Activated naive CD4-positive, alpha-beta T cell treated with anti-CD3 and anti-CD28 coated beads, Interleukin-2, amount 50 U/mL, for 24 hours (primary cell): Measurements from ENCODE around the gene PIM2.
A peak's percentile ranks its signal among the peaks of the same experiment; 100 is the strongest.

Experiments
- H3K27ac Mint-ChIP-seq: one replicate; pipeline ENCODE4 v1.8.0; 2021; ENCODE audit warnings: mild to moderate bottlenecking, mixed read lengths
- H3K27me3 Mint-ChIP-seq: one replicate; pipeline ENCODE4 v1.8.0; 2021; ENCODE audit warnings: mixed read lengths
- H3K36me3 Mint-ChIP-seq: one replicate; pipeline ENCODE4 v1.8.0; 2021; ENCODE audit warnings: mixed read lengths
- H3K4me1 Mint-ChIP-seq: one replicate; pipeline ENCODE4 v1.8.0; 2021; ENCODE audit warnings: mixed read lengths
- H3K4me3 Mint-ChIP-seq: one replicate; pipeline ENCODE4 v1.8.0; 2021; ENCODE audit warnings: mild to moderate bottlenecking, mixed read lengths
- H3K9me3 Mint-ChIP-seq: one replicate; pipeline ENCODE4 v1.8.0; 2021; ENCODE audit warnings: mixed read lengths

The PIM2 gene

DNA sequence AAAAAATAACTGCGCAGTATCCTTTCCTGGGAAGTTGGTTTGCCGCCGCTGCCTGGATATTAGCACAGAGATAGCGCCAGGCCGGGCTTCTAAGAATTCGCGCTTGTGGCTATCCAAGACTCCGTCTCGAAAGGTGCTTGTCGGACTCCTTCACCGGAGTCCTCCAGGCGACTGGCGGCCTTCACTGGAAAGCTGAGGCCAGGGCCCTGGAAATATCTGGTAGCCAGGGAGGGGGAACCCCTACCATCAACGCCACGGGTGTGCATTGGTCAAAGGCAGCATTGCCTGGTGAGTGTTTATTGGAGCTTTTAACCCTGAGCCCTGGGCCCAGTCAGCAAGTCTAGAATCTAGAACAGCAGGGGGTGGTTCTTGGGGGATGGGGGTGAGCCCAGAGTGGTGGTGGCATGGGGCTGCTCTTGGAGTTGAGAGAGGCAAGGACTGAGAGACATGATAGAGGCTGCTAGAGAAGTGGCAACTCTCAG, 577 bp upstream of the PIM2 start:
- H3K4me1 Mint-ChIP-seq: peaks cover 51% of the 10 kb centered on the region
- no peaks in the 10 kb centered on the region for H3K27me3 Mint-ChIP-seq
- peaks cover 12% of the 10 kb centered on the region for H3K36me3 Mint-ChIP-seq
- H3K4me3 Mint-ChIP-seq: peak overlapping the region; percentile 95
- H3K27ac Mint-ChIP-seq: peak overlapping the region; percentile 82
- no peaks in the 10 kb centered on the region for H3K9me3 Mint-ChIP-seq

DNA sequence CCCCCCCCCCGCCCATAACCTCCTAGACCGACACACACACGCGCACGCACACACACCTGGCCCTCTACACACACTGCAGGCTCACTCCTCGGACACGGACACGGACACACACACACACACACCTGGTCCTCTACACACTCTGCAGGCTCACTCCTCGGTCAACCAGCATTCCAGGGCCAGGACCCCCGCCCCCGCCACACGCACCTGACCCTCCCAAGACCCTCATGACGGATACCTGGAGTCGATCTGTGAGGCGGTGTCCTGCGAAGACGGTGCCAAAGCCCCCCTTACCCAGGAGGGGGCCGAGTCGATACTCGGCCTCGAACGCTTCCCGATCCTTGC, 552 bp downstream of the PIM2 start:
- Mint-ChIP-seq H3K27me3 (no peaks in the 10 kb centered on the region), H3K4me1 (peaks cover 56% of the 10 kb centered on the region), H3K4me3 (peak overlapping the region; percentile 95), H3K9me3 (no peaks in the 10 kb centered on the region), H3K36me3 (peaks cover 10% of the 10 kb centered on the region), H3K27ac (peak overlapping the region; percentile 87)

DNA sequence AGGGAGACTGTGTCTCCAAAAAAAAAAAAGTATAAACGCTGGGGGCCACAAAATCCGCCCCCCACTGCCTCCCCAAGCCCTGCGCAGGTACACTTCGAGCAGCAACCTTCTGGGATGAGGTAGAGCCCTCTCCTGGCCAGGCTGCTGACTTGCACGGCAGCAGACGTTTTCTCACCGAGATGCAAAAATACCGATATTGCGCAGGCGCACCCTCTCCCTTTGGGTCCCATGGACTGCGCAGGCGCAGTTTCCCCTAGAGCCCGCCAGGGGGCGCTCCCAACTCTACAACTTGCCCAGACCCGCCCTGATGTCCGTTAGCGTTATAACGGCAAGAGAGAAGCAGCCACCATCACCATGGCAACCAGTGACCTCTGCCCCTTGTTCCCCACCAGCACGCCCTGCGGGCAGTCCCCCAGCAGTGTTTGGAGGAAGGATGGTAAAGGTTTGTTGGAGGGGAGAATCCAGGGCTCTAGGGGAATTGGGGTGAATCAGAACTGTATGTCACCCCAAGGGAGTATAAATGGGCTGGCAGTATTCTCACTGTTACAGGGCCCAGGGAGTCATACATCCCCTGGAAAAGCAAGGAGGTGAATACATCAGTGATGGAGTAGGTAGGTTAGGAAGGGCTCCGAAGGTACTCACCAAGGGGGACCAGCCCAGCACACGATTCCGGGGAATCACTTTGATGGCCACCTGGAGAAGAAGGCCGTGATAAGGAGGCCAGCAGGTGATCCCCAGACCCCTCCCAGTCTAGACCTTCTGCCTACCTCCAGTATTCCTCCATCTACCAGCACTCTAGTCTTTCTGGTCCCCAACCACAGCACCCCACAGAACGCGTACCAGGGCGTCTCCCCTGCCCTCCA, 1.5 kb downstream of the PIM2 start:
- Mint-ChIP-seq H3K9me3 (no peaks in the 10 kb centered on the region), H3K4me1 (peaks cover 53% of the 10 kb centered on the region), H3K36me3 (peaks cover 11% of the 10 kb centered on the region), H3K4me3 (peak overlapping the region; percentile 95), H3K27me3 (no peaks in the 10 kb centered on the region), H3K27ac (peak overlapping the region; percentile 95)

DNA sequence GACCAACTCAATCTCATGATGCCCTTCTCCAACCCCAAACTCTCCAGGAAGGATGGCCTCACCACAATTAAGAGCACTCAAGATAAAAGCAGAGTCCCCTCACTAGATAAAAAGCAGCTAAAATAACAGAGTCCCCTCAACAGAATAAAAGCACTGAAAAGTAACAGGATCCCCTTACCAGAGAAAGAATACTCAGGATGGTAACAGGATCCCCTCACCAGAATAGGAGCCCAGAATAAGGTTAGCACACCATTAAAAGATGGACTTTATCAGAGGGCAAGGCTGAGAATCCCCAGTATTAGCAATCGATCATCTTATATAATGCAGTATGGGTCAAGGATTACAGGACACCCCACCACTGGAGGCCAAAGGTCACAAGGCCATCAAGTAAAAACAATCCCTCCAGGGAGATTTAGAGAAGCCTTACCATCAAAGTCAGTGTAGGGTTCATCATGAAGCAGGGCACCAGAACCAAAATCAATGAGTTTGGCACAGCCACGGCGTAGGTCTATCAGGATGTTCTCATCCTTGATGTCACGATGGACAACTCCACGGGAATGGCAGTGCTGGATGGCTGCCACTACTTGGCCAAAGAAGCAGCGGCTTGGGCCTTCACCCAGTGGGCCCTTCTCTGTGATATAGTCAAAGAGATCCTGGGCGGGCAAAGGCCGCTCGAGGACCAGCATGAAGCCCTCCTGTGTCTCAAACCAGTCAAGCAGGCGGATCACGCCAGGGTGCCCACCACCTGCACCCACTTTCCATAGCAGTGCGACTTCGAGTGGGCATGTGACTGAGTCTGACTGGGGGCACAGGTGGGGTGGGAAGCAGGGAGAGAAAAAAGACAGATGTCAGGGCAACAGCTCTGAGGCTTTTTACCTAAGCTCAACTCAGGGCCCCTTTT, 4.0 kb downstream of the PIM2 start:
- peaks cover 51% of the 10 kb centered on the region for H3K4me1 Mint-ChIP-seq
- H3K9me3 Mint-ChIP-seq: no peaks in the 10 kb centered on the region
- H3K27me3 Mint-ChIP-seq: no peaks in the 10 kb centered on the region
- H3K4me3 Mint-ChIP-seq: peak overlapping the region; percentile 95
- H3K27ac Mint-ChIP-seq: peak overlapping the region; percentile 74
- peaks cover 8% of the 10 kb centered on the region for H3K36me3 Mint-ChIP-seq

DNA sequence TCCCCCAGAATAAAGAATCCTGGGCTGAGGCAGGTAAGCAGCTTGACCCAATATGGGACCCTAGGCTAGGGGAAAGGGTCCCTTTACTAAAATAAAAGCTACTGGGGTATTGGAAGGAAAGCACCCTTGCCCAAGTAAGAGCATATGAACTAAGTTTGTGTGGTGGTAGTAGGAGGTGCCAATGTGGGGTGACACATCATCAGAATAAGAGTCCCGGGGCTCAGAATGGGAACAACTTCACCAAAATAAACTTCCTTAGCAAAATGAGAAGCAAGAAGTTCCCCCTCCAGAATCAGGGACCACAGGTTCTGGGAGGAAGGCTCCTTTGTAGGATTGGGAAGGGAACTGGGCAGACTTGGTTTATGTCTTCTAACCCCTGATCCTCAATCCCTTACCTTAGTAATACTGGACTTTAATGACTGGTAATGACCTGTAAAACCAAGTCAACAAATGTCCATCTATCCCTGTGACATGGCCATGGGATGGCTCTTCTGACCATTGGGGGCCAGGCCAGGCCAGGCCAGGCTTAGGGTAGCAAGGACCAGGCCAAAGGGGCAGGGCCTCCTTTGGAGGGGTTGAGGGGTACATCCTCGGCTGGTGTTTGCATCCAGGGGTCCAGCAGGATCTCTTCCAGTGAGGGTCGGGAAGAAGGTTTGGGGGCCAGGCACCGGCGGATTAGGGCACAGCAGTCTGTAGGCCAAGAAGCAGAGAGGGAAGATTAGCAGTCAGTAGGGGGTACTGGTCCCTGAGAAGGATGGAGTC, 5.0 kb downstream of the PIM2 start:
- Mint-ChIP-seq H3K9me3 (no peaks in the 10 kb centered on the region), H3K4me1 (peaks cover 48% of the 10 kb centered on the region), H3K4me3 (peak overlapping the region; percentile 95), H3K27me3 (no peaks in the 10 kb centered on the region), H3K36me3 (peaks cover 8% of the 10 kb centered on the region), H3K27ac (peak overlapping the region; percentile 74)

DNA sequence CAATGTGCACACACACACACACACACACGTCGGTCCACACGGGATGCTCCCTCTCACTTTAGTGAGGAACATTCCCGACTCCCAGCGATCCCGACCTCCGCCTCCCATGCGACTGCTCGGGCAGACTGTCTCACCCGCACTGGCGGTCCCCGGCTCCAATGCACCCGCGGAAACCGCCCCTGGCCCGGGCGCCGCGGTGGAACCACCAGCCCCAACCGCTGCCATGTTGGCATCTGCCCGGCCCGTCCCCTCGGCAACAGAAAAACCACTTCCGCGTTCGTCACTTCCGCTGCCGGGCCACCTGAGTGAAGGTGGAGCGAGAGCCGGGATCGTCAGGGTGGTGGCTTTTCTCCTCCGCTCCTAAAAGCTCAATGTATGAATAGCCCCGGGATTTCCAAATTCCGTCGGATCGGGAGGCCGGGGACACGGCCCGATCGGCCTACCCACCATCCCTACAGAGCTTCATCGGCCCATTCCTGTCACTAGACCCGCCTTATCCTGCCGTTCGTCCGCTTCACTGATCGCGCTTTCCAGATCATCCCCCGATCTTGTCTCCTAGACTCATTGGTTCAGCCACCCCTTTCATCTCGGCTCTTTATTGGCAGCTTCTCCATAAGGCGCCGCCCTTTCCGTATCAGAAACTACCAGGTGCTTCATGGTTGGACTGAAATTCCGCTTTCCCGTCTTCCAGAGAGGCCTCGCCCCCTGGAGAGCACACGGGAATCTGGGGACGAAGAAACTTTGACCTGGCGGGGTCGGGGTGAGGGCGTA, 7.2 kb downstream of the PIM2 start, which contains the start of gene SLC35A2:
SLC35A2 (minus strand) TSS at position 235 of the 771 bp plus-strand sequence; CDS start at position 225, 10 bp downstream.
- Mint-ChIP-seq H3K27me3 (no peaks in the 10 kb centered on the region), H3K4me3 (peak within 1 kb of the TSS; percentile 91), H3K36me3 (peaks cover 2% of the 10 kb centered on the region), H3K4me1 (peaks cover 44% of the 10 kb centered on the region), H3K27ac (peak within 1 kb of the TSS; percentile 99), H3K9me3 (no peaks in the 10 kb centered on the region)

DNA sequence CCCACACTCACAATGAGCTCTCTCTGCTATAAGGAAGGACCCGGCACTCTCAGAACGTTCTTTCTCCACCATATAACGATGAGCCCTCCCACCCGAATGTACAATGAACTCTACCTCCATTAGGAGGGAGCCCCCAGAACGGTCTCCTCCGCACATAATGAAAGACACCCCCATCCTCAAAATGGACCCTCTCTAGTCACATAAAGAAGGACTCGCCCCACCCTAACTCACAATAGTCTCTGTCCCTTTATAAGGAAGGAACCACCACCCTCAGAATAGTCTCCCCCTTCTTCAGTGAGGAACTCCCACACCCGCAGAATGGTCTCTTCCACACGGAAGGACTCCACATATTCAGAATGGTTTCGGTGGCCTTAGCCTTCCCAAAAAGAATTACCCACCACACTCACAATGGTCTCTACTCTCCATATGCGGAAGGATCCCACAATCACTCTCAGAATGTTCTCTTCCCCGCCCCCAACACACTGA, 7.9 kb downstream of the PIM2 start:
- Mint-ChIP-seq H3K4me1 (peaks cover 44% of the 10 kb centered on the region), H3K4me3 (peak overlapping the region; percentile 91), H3K36me3 (peaks cover 2% of the 10 kb centered on the region), H3K27ac (peak overlapping the region; percentile 99), H3K27me3 (no peaks in the 10 kb centered on the region), H3K9me3 (no peaks in the 10 kb centered on the region)

DNA sequence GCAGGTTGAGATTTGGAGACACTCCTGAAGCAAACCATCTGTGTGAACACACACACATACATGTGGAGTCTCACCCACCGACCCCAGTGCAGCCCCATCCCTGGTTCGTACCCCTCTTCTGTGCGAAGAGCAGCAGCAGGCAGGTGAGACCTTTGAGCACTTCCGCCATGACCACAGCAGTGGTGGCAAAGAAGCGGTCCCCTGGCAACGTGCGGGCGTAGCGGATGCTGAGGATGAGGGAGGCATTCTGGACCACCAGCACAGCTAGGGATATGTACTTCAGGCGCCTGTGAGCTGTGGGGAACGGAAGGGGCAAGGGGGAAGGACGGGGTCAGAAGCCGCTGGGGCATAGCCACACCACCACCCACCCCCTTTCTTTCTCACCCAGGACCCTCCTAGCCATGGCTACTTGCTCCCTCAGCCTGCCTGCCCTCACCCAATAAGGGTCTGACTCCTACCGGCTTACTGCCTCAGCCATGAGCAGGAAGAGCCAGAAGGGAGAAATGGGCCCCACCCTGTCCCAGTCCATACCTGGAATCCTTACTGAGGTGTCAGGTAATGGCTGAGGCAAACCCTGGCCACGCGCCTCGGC, 9.0 kb downstream of the PIM2 start:
- Mint-ChIP-seq H3K4me3 (no peak overlapping the region), H3K9me3 (no peaks in the 10 kb centered on the region), H3K4me1 (peaks cover 36% of the 10 kb centered on the region), H3K27ac (no peak overlapping the region), H3K36me3 (peaks cover 2% of the 10 kb centered on the region), H3K27me3 (no peaks in the 10 kb centered on the region)

DNA sequence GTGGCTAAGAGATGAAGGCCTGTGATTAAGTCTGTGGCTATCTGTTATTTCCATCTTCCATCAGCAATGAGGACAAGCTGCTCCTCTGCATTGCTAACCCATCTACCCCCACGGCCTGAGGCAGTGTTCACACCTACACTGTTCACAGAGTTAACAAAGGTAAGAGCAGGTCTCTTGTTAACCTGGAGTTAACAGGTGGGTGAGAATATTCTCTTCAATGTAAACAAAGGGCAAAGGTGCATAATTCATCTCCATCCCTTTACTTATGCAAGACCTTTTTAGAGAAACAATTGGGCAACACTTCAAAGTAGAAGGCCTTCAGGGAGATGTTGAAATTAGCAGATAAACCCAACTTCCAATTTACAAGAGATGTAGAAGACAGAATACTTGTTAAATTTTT, 10.2 kb downstream of the PIM2 start:
- H3K4me3 Mint-ChIP-seq: no peak overlapping the region
- H3K27me3 Mint-ChIP-seq: no peaks in the 10 kb centered on the region
- peaks cover 24% of the 10 kb centered on the region for H3K4me1 Mint-ChIP-seq
- H3K9me3 Mint-ChIP-seq: no peaks in the 10 kb centered on the region
- peaks cover 2% of the 10 kb centered on the region for H3K36me3 Mint-ChIP-seq
- no peak overlapping the region for H3K27ac Mint-ChIP-seq

DNA sequence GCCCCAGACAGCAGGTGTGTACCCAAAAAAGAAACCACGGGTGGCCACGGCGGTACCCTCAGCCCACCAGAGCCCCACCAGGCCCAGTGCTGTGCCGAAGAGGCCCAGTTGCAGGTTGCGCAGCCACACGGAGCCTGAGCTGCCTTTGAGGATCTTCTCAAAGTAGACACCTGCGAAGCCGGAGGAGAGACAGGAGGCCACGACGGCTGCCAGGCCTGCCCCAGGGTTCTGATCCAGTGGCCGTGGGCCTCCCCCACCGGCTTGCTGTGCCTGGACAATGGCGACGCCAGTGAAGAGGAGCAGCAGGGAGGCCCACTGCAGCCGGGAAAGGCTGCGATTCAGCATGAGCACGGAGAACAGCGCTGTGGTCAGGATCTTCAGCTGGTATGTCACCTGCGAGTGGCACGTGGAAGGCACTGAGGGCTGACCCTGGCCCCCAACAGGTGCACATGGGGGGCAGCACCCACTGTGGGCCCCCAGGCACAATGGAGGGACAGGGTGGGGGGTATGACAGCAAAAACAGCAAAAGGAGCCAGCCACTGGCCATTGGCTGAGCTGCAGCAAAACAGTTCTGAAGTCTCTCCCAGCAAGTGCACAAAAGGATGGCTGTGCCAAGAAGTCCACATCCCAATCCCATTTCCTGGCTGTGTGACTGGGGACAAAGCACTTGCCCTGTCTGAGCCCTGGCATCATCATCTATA, 13.6 kb downstream of the PIM2 start:
- Mint-ChIP-seq H3K4me1 (peaks cover under 1% of the 10 kb centered on the region), H3K9me3 (no peaks in the 10 kb centered on the region), H3K4me3 (no peak overlapping the region), H3K27me3 (no peaks in the 10 kb centered on the region), H3K27ac (no peak overlapping the region), H3K36me3 (peaks cover 4% of the 10 kb centered on the region)

DNA sequence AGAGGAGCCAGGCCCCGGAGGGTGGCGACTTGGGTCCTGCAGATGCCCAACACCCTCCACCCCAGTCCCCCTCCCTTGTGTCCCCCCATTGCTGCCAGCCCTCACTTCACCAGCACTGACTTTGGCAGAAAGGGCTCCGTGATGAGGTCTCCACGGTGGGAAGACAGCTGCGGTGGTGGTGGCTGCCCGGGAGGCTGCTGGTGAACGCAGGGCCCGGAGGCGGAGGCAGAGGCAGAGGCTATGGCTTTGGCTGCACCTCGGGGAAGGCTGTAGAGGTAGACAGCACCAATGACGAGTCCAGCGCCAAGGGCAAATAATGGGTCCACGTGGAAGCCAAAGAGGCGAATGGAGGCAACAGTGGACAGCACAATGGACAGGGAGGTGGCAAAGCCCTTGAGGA, 14.2 kb downstream of the PIM2 start:
- no peaks in the 10 kb centered on the region for H3K9me3 Mint-ChIP-seq
- no peaks in the 10 kb centered on the region for H3K4me1 Mint-ChIP-seq
- H3K4me3 Mint-ChIP-seq: no peak overlapping the region
- no peaks in the 10 kb centered on the region for H3K27me3 Mint-ChIP-seq
- H3K27ac Mint-ChIP-seq: no peak overlapping the region
- H3K36me3 Mint-ChIP-seq: peaks cover 4% of the 10 kb centered on the region

DNA sequence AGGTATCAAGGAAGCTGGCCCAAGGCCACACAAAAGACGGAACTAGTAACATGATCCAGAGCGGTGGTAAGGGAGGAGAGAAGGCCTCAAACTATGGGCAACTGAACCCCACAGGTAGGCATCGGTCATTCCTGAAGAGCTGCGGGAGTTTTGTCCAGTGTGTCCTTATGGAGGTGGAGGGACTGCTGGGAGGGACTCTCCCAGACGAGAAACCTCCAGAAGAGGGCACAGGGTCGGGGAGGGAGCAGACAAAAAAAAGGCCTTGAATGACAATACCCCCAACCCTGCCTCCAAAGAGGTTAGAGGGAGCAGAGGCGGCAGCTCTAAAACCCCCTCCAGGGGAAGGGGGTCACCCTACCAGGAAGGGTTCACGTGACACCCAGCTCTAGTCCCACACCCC, 14.6 kb downstream of the PIM2 start:
- no peak overlapping the region for H3K4me3 Mint-ChIP-seq
- peaks cover 4% of the 10 kb centered on the region for H3K36me3 Mint-ChIP-seq
- no peak overlapping the region for H3K27ac Mint-ChIP-seq
- H3K9me3 Mint-ChIP-seq: no peaks in the 10 kb centered on the region
- H3K4me1 Mint-ChIP-seq: no peaks in the 10 kb centered on the region
- no peaks in the 10 kb centered on the region for H3K27me3 Mint-ChIP-seq

DNA sequence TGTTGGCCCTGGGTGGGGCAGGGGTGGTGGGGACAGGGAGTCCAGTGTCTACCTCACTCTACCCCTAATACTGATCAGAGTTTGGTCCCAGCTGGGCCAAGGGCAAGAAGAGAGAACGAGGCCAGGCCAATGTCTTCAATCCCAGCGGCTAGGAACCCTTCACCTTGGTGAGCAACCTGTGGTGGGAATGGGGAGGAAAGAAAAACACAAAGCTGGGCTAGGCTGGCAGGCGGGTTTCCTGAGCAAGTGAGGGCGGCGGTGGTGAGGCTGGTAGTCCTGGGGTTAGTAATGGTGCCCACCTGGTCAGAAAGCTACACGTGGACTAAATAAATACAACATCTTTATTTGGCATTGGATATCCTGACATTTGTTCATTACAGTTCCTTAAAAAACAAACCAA, 15.5 kb downstream of the PIM2 start:
- no peaks in the 10 kb centered on the region for H3K4me1 Mint-ChIP-seq
- H3K36me3 Mint-ChIP-seq: peaks cover 4% of the 10 kb centered on the region
- H3K9me3 Mint-ChIP-seq: no peaks in the 10 kb centered on the region
- peak overlapping the region; percentile 70 for H3K27ac Mint-ChIP-seq
- H3K4me3 Mint-ChIP-seq: no peak overlapping the region
- H3K27me3 Mint-ChIP-seq: no peaks in the 10 kb centered on the region

DNA sequence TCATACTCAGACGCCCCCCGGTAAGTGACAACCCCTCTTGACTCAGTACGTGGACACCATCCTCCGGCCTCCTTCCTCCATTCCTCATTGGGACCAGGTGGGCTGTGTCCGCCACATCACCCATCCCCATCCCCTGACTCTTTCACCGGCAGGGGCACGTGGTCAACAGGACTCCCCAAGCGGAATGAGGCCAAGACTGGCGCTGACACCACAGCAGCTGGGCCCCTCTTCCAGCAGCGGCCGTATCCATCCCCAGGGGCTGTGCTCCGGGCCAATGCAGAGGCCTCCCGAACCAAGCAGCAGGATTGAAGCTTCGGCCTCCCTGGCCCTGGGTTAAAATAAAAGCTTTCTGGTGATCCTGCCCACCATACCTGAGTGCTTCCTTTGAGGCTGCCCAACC, 16.0 kb downstream of the PIM2 start:
- H3K27ac Mint-ChIP-seq: no peak overlapping the region
- H3K4me3 Mint-ChIP-seq: no peak overlapping the region
- H3K27me3 Mint-ChIP-seq: no peaks in the 10 kb centered on the region
- H3K36me3 Mint-ChIP-seq: peaks cover 4% of the 10 kb centered on the region
- H3K4me1 Mint-ChIP-seq: no peaks in the 10 kb centered on the region
- no peaks in the 10 kb centered on the region for H3K9me3 Mint-ChIP-seq
